Activated T-cell treated with anti-CD3 and anti-CD28 coated beads for 4 hours (primary cell): Measurements from ENCODE around the gene PCMTD2.
"Not testable (repeated sequence)": the region's sequence is repeated elsewhere in the genome, so short reads cannot be mapped to it uniquely, and the experiment has no call there.

ENCODE experiments used
- DNase-seq: peaks from one replicate; pipeline ENCODE4 v3.0.0-alpha.2; 2020

Gene PCMTD2

DNA sequence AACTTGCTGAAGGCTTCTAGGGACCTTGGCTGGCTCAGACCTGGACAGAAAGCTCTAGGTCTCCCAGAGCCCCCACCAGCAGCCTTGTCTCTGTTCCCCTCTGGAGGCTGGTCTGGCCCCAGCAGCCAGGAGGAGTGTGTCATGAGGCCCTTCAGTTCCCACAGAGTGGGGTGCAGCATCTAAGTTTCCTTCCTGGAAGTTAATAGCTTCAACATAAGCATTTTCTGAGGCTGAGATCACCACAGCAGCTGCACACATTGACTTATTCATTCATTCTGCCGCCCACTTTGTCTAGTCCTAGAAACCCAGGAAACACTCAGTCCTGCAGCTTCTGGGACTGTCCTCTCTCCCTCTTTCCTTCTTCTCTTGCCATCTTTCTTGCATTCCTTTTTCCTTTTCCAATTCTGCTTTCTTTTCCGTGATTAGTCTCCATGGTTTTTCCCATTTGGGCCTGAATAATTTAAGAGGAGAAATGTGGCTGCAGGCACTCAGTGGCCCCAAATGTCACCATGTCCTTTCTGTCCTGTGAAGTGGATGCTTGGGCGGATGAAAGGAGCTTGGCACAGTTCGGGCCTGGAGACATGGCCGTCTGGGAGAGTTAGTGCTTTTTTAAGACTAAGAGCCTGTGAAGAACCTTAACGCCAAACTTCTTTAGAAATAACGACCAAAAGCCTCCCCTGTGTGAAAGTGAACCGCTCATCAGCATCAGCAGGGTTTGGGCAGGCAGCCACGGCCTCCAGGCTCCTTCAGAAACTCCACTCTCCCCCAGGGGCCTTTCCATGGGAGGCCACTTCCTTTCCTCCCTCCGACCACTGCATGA lies 31.0 kb upstream of the PCMTD2 start:
- DNase-seq, result no peak

DNA sequence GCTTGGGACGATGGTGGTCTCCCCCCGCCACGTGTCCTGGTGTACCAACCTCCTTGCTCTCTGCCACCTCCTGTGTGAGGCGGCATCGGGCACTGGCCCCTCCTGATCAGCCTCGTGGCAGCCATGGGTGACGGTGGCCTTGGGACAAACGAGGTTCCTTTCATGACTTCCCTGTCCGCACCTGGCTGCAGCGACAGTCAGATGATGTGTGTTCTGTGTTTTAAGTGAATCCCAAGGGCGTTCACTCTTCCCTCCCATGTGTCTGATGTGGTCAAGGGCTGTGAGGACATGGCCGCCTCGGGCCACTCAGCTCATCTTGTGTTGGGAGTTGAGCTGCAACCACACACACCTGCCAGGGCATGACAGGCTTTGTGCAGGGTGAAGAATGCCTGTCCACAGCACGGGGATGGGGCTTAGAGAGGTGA lies 30.4 kb upstream of the PCMTD2 start:
- no peak for DNase-seq

- DNase-seq, result no peak
Measured at GRCh38 chr20:64225828-64226598, 29.5 kb upstream of the PCMTD2 start.

- no peak for DNase-seq
Measured at GRCh38 chr20:64226686-64227580, 28.6 kb upstream of the PCMTD2 start.

GRCh38 chr20:64228086-64228653 lies 27.4 kb upstream of the PCMTD2 start:
- no peak for DNase-seq

GRCh38 chr20:64228751-64229506 lies 26.6 kb upstream of the PCMTD2 start:
- no peak for DNase-seq

- DNase-seq, result no peak
Measured at GRCh38 chr20:64229507-64230061, 26.0 kb upstream of the PCMTD2 start.

DNA sequence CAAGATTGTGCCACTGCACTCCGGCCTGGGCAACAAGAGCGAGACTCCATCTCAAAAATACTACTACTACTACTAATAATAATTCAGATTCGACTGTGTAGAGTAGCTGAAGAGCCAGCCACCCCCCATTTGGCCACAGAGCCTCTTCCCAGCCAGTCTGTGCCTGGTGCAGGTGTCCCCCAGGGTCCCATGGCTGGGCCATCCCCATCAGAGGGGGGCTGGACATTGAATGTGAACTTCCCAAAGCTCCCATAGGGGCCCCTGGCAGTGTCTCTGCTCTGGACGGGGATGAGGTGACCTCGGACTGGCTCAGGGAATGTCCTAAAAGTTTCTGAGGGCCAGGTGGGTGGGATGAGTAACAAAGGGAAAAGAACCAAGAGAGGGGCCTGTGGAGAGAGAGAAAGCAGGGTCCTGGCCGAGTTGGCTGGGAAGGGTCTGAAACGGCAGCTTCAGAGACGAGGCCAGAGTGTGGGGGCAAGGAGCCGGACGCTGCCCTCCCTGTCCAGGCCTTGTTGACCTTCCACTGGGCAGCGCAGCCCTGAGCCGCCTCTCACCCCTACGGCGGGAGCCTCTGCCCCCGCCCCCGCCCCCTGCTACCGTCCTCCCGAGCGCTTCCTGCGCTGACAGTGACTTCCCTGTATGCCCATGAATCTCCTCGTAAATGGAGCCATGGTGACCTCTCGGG lies 24.9 kb upstream of the PCMTD2 start:
- no peak for DNase-seq

DNA sequence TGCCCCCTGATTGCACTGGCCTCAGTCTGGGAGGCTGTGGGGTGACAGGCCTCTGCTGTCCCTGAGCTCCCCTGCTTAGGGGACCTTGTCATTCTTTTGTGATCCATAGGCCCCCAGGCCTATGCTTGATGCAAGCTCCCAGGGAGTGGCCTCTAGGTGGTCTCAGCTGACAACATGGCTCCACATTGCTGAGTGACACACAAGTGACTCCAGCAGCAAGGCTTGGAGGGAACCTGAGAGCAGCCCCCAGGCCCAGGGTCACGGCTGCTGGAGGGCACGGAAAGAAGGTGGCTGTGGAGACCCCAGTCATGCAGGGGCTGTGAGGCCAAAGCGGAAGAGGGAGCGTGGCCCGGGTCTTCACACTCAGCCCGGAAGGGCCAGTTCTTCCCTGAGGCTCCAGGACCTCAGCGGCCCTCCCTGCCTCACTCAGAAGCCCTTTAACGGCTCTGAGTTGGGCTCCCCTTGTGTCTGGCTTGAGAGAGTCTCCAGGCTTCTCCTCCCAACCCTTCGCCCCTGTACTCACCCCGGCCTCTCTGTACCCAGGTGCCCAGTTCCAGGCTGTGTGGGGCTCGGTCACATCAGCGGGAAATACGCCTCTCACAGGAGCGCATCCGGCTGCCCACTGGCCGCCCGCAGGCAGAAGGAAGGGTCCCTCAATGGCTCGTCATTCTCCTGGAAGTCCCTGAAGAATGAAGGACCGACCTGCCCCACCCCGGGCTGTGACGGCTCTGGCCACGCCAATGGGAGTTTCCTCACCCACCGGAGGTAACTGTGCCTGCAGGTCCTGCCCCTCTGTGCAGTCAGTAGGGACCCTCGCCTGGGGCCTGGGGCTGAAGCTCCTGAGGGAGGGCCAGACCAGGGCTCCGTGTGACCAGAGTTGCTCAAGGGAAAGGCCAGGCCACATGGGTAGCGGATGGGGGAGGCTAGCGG lies 23.7 kb upstream of the PCMTD2 start:
- DNase-seq, result no peak

DNA sequence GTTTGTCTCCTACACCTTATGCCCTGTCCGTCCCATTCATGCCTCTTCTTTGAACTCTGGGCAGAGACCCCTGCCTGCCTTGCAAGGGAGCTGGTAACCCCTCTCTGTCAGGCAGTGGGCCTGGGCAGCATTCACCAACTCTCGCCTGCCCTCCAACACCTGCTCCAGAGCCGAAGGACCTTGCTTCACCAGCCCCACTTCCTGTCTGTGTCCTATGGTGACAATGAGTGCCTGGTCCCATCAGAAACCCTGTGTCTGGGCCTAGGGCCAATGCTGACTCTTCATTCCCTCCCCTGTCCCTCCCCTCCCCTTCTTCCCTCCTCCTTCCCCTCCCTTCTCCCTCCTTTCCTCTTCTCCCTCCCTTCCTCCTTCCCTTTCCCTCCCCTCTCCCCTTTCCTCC lies 22.8 kb upstream of the PCMTD2 start:
- DNase-seq, result no peak

- DNase-seq, result no peak
Measured at GRCh38 chr20:64233725-64234124, 21.8 kb upstream of the PCMTD2 start.

GRCh38 chr20:64234291-64234791 lies 21.2 kb upstream of the PCMTD2 start:
- no peak for DNase-seq

GRCh38 chr20:64234921-64235565 lies 20.5 kb upstream of the PCMTD2 start:
- not testable (repeated sequence) for DNase-seq

- DNase-seq, result no peak
Measured at GRCh38 chr20:64236137-64237088, 19.1 kb upstream of the PCMTD2 start.

- no peak for DNase-seq
Measured at GRCh38 chr20:64237316-64237715, 18.2 kb upstream of the PCMTD2 start.

- DNase-seq, result no peak
Measured at GRCh38 chr20:64238115-64238825, 17.3 kb upstream of the PCMTD2 start.

DNA sequence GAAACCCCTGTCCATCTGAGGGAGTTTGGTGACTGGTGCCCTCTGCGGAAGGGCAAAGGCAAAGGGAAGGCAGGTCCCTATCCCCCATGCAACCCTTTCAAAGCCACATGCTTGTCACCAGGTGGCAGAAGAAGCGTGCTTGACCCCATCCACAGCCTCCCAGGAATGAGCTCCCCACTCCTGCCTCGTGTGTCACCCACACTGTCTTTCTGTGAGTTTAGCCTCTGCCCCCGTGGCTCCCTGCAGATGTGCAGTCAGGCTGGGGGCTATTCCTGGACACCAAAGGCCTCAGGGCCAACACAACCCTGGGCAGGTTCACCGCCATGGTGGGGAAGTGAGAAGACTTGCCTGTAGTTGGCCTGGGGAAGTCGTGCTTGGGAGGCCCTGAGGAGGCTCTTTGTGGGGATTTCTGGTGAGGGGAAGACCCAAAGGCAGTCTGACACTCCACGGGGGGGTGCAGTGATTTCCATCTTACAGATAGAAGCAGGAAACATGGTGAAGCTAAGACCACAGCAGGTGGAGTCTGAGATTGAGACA lies 16.6 kb upstream of the PCMTD2 start:
- no peak for DNase-seq
